GM21528 (cell line): ENCODE measurements around the gene LRRC28.

Source experiments
- ATAC-seq: cut with Tn5 transposase; IDR thresholded peaks from one replicate; pipeline ENCODE4 v1.9.1; 2021; ENCODE audit warnings: mild to moderate bottlenecking, moderate library complexity; ENCODE audit not compliant: unreplicated experiment, low FRiP score

LRRC28 gene

GRCh38 chr15:99433026-99433756 lies 181.9 kb downstream of the LRRC28 start:
- ATAC-seq: no peak

DNA sequence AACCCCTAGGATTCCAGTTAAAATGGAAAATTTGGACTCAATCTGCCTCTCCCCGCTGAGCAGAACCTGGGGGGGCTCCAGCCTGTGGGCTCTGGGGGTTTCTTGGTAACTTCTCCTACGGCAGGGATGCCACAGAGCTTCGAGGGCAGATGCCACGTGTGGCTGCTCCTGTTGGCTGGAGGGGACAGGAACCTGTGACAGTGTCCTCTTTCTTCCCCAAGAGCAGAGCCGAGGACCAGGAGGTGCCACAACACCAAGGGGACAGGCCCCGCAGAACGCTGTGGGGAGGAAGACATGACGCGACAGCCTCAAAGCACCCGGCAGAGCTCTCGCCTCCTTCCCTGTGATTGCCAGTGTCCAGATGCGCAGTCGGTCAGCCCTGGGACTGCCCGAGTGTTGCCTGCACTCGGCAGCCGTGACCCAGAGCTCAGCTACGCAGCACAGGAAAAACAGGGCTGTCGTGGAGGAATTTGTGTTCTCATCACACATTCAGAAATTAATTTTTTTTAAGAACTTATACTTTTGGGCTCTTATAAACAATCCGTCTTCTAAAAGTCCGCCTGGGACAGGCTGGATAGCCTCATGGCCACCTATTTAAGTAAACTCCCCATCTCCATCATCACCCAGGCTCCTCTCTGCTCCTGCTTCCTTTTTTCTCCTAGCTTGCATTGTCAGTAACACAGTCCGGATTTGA lies 182.6 kb downstream of the LRRC28 start:
- ATAC-seq: no peak

DNA sequence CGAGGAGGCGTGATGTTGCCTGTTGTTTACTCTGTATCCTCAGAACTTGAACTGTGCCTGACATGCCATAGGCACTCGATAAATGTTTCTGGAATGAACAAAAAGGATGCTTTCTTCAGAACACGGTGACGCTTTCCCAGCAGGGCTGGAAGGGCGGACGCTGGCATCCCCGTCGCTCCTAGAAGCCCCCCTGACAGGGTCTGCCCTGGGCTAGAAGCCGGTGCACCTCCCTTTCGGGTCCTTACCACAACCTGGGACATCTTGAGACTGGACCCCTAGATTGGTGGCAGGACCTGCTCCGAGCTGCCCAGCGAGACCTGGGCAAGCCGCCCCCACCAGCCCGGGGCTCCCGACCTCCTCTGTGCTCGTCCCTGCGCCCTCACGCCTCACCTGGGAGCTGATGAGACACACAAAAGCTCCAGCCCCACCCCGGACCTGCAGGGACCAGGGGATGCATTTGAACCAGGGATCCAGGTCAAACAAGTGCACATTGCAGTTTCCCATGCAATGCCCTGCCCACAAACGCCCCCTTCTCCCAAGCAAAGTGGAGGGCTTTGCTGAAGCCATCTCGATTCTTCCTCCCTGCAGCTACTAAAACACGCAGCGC lies 183.3 kb downstream of the LRRC28 start:
- ATAC-seq: no peak

DNA sequence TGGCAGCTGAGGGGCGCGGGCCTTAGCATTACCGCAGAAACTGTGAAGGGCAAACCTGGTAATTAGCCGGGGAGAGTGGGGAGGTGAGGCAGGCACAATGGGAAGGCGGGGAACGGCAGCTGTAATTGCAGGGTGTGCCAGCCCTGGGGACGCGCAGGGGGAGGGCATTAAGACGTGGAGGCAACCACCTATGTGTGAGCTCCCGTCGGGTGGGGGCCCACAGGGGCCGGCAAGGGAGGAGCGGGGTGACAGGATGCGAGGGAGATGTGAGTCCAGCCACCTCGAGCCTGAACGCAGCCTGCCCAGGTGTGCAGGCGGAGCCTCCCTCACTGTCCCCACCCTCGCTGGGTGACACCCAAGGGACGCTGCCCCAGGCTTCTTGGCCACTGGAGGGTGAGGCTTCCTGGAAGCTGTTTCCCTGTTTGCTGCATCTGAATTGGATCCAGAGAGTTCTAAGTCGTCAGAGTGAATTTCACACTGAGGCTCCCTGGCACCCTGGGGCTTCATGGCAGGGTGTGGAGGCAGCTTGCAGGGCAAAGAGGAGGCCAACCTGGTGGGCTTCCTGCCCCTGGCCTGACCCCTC lies 183.9 kb downstream of the LRRC28 start:
- no peak for ATAC-seq

DNA sequence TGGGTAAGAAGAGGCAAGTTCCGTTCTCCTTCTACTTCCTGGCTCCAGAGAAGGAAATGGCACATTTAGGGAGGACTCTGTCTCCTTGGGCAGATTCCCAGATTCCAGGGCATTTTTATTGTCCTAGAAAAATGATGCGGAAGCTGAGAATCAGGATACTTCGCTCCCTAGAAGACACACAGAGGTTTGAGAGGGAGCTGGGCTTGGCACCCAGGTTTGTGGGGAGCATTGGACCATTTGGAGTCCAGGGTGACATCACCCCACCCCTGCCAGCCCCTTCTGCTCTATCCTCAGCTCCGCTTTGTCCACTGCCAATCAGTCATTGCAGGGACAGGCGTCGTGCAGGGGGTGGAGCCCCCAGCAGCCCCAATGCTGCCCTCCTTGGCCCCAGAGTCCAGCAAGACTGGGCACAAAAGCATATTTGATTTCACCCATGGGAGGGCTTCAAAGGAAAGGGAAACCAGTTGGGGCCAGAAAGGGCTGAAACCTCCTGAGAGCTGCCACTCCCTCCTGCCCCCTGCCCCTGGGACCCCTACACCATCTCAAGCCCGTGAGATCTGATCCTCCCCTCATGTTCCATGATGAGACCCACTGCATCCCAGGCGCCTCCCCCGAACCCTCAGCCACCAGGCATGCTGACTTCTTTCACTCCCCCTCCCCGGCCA lies 184.7 kb downstream of the LRRC28 start:
- no peak for ATAC-seq

GRCh38 chr15:99436542-99437314 lies 185.4 kb downstream of the LRRC28 start:
- ATAC-seq: no peak

GRCh38 chr15:99437315-99438223 lies 186.3 kb downstream of the LRRC28 start:
- no peak for ATAC-seq

GRCh38 chr15:99438224-99438585 lies 186.9 kb downstream of the LRRC28 start:
- ATAC-seq: no peak

- no peak for ATAC-seq
Observed at GRCh38 chr15:99438691-99439523, 187.6 kb downstream of the LRRC28 start.

DNA sequence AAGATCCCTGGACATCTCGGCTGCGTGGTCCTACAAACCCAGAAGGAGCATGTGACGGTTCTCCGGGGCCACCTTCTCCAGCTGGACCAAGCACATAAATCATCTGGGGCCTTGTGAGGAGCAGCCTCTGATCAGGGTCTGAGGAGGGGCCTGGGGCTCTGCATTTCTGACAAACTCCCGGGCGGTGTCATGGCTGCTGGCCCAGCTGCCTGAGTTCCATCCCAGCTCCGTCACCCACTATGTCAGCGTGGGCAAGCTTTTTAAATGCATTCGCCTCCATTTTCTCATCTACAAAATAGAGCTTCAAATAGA lies 188.2 kb downstream of the LRRC28 start:
- no peak for ATAC-seq

DNA sequence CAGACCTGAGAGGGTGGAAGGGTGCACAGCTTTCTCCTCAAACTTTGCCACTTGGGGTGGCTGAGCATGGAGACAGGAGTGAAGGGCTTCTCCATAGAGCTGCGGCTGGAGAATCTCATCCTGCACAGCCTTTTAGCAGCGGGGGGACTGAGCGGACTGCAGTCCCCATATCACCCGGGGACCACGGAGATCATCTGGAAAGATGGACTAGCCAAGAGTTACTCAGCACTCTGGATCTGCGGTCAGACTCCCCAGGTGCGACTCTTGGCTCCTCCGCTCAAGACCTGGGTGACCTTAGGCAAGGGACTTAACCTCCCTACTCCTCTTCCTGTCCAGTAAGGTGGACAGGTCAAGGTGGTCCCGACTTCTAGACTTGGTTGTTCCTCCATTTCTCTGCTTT lies 188.7 kb downstream of the LRRC28 start:
- ATAC-seq: no peak
